Testis (tissue), 2 donors: Measurements from ENCODE around the gene GTPBP2.

ENCODE experiments used
- POLR2A ChIP-seq: fragments of 450-650 bp; IDR thresholded peaks from one replicate; pipeline ENCODE4 v1.6.1; 2017; ENCODE audit warnings: antibody characterized with exemption, mild to moderate bottlenecking, moderate library complexity
- TF ChIP-seq, protein P1 (sequence below), 3 experiments: fragments of 450-650 bp in 2 of 3; fragments of 200-600 bp in 1 of 3; sonication (generic) in 1 of 3; IDR thresholded peaks; one replicate each; pipeline ENCODE4 v1.5.1; 2016 to 2019; ENCODE audit warnings: antibody characterized with exemption in 3 of 3, mild to moderate bottlenecking in 2 of 3, moderate library complexity in 1 of 3

GRCh38 chr6:43627008-43627825 is 1.8 kb downstream of the GTPBP2 start:
- TF ChIP-seq, protein P1, sequence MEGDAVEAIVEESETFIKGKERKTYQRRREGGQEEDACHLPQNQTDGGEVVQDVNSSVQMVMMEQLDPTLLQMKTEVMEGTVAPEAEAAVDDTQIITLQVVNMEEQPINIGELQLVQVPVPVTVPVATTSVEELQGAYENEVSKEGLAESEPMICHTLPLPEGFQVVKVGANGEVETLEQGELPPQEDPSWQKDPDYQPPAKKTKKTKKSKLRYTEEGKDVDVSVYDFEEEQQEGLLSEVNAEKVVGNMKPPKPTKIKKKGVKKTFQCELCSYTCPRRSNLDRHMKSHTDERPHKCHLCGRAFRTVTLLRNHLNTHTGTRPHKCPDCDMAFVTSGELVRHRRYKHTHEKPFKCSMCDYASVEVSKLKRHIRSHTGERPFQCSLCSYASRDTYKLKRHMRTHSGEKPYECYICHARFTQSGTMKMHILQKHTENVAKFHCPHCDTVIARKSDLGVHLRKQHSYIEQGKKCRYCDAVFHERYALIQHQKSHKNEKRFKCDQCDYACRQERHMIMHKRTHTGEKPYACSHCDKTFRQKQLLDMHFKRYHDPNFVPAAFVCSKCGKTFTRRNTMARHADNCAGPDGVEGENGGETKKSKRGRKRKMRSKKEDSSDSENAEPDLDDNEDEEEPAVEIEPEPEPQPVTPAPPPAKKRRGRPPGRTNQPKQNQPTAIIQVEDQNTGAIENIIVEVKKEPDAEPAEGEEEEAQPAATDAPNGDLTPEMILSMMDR (IDR thresholded peaks at IDR 0.05): no peak
- no peak for TF ChIP-seq POLR2A
